CD1c-positive myeloid dendritic cell (primary cell): Measurements from ENCODE around the gene DISC1.
A peak's percentile ranks its signal among the peaks of the same experiment; 100 is the strongest.

Source experiments
- DNase-seq: peaks from one replicate; pipeline ENCODE4 v3.0.0-alpha.2; 2016; ENCODE audit errors: extremely low spot score

Gene DISC1

GRCh38 chr1:231991231-231991630 is 364.6 kb downstream of the DISC1 start:
- DNase-seq: no peak

DNA sequence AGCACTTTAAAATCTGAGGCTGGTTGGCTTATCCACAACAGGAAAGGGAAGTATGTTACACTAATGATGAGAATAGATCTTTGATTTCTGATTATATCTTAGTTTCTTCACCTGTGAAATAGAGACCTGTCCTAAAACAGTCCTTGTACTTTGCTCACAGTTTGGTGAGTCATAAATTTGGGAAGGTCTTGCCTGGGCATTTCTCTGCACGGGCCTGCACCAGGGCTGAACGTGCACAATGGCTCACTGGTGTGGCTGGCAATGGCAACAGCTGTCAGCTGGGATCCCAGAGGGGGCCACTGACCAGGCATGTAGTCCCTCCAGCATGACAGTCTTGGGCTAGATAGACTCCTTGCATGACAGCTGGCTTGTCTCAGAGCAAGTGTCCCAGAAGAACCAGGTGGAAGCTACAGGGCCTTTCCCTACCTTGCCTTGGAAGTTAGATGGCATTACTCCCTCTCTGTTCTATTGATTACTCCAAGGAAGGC is 367.4 kb downstream of the DISC1 start:
- no peak for DNase-seq

DNA sequence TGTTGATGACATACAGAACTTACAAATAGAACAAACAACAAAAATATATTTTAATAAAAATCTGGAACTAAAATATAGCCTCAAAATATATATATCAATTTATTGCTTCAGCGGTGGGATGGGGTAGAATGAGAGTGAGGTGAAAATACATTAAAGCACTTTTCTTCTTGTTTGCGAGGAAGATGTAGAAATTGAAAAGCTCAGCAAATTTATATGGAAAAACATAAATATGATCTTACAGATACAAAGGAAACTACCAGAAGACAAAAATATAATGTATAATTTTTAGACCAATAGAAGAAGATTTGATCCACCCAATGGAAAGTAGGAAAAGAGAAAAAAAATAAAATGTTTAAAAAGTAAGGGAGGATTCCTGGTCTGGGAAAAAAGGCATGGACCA is 372.2 kb downstream of the DISC1 start:
- DNase-seq: no peak

- no peak for DNase-seq
Measured at GRCh38 chr1:232005300-232005699, 378.7 kb downstream of the DISC1 start.

DNA sequence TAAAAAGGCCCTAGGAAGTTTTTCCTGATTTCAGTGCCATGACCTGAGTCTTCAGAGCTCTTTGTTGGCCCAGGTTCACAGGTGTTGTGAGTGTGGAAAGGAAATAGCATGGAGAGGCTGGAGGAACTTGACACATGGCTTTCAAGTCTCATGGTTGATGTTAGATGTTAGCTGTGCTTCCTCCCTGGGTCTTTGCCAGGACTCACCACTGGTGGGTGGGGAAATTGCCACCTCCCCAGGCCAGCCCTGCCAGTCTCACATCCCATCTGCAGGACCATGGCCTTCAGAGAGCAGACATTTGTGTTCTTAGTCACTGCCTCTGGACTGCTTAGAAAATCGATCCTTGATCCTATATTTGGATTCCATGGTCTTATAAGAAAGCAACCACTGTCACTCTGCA is 383.2 kb downstream of the DISC1 start:
- peak; percentile 33 for DNase-seq

DNA sequence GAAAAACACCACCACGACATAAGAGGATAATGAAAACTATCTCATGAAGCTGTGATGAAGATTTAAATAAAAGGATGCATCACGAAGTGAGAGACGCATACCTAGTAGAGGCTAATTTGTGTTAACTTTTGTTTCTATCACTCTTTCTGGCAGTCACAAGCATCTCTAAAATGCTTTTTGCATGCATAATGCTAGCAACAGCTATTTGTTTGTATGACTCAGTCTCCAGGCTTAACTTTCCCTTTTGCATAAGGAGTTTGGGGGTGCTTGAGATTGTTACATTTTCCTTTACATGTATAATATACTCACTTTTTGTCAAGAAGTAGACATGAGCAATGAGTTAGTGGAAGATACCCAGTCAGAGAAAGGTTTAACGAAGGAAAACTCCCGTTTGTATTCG is 385.4 kb downstream of the DISC1 start:
- DNase-seq: no peak

- peak; percentile 31 for DNase-seq
Measured at GRCh38 chr1:232012773-232013386, 386.3 kb downstream of the DISC1 start.

DNA sequence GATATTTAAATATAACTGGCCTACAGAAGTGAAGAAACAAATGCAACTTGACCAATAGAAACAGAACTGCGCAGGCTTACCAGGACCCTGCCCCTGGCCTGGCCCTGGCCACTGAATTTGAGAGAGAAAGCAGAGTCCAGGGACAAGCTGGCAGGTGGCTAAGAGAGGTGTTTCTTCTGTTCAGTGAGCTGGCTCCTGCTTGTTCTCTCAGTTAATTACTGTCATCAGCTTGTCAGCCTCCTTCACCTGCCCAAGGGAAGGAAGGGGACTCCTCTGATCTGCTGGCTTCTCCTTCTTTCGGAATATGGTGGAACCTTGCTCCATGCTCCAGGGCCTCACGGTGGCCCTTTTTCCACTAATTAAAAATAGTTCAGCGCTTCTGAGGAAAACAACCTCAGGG is 388.4 kb downstream of the DISC1 start:
- no peak for DNase-seq

DNA sequence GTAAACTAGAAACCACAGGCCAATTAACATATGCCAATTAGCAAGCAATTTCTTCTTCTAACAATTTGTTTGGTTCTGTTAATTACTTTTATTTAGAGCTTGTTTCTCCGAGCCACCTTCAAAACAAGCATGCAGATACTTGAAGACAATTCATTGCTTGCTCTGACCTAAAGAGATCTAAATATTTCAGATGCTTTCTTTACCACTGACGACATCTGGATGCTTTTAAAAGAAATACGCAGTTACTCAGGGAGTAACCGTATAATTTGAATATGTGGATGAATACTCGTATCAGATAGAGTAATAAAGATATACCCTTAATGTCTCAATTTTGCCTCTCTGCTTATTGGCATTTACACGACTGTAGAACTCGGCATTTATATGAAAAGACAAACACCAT is 390.0 kb downstream of the DISC1 start:
- no peak for DNase-seq

DNA sequence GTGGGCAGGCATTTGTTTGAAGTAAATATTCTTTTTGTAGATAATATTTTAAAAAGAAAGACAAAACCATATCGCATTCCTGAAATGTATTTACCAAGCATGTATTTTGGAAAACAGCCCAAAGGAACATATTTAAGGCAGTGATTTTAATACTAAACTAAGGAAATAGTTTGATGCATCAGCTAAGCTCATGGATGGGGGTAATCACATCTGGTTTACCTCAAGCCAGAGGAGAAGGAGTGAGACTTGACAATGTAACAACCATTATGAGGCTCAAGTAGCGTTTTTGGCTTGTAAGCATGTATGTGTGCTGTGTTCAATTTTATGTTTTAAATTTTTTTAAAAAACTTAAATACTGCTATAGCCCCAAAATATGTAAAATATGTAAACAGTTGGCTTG is 390.5 kb downstream of the DISC1 start:
- no peak for DNase-seq

- DNase-seq: no peak
Measured at GRCh38 chr1:232017759-232018158, 391.2 kb downstream of the DISC1 start.

DNA sequence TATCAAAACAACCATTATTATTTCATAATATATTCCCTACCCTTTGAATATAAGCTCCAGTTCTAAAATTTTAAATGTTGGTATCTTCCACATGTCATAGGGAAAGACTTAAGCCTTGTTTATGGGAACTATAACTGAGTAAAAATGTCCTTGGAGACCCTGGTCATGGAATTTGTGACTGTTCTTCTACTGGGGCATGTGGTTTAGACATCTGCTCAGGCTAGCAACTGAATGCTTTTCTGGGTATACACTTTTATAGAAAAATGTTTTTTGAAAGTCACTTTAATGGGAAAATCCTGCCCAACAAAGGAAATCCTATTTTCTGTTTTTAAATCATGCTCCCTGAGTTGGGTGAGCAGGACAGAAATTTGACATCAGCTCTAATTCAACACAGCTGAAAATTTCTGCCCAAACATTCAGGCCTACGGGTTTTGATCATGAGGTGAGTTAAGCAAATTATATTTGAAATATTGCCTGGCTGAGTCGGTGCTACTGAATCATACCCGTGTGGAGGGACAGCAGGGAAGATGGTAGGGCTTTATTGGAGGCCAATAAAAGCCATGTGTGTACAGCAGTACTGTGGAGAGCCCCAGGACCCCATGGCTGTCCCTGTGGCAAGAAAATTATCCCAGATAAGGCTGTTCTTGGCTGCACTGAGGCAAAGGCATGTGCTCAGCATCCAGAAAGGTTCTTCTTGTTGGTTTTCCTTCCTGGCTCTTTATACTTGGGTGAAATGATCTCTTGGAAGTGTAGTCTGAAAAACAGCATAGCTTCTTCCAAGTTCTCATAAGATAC is 391.8 kb downstream of the DISC1 start:
- DNase-seq: no peak

DNA sequence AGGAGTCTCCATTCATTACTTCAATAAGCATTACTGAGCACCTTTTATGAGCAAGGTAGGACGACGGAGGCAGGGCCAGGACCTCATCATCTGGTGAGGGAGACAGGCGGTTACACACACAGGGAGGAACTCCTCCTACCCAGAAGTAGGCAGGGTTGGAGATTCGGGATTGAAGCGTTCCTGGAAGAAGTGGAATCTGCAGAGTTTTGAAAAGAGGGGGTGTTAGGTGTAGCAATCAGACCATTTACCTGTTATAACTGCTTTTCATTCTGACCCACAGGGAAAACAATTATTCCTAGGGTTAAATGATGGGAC is 392.4 kb downstream of the DISC1 start:
- DNase-seq: no peak

- no peak for DNase-seq
Measured at GRCh38 chr1:232020352-232020751, 393.8 kb downstream of the DISC1 start.

GRCh38 chr1:232029315-232029714 is 402.7 kb downstream of the DISC1 start:
- DNase-seq: no peak

DNA sequence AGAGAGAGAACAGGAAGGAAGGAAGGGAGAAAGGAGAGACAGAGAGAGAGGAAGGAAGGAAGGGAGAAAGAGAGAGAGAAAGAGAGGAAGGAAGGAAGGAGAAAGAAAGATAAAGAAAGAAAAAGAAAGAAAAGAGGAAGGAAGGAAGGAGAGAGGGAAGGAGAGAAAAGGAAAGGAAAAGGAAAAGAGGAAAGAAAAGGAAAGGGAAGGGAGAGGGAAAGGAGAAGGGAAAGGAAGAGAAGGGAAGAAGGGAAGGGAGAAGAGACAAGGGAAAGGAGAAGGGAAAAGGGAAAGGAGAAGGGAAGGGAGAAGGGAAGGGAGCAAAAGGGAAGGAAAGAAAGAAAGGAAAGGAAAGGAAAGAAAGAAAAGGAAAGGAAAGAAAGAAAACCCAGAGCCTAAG is 404.6 kb downstream of the DISC1 start:
- DNase-seq: no peak

DNA sequence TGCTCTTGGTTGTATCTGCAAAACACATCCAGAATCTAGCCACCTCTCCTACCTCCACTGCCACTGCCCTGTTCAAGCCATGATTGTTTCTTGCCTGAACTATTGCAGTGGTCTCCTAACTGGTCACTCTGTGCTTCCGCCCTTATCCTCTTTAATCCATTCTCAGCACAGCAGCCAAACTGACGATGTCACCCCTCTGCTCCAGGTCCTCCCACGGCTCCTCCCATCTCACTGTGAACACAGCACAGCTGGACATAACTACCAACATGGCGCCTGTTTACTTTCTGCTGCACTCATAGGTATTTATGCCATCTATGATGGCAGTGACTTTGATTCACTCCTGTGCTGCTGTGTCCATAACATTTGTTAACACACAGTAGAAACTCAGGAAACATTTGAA is 406.7 kb downstream of the DISC1 start:
- no peak for DNase-seq

GRCh38 chr1:232034556-232034955 is 408.0 kb downstream of the DISC1 start:
- DNase-seq: no peak

DNA sequence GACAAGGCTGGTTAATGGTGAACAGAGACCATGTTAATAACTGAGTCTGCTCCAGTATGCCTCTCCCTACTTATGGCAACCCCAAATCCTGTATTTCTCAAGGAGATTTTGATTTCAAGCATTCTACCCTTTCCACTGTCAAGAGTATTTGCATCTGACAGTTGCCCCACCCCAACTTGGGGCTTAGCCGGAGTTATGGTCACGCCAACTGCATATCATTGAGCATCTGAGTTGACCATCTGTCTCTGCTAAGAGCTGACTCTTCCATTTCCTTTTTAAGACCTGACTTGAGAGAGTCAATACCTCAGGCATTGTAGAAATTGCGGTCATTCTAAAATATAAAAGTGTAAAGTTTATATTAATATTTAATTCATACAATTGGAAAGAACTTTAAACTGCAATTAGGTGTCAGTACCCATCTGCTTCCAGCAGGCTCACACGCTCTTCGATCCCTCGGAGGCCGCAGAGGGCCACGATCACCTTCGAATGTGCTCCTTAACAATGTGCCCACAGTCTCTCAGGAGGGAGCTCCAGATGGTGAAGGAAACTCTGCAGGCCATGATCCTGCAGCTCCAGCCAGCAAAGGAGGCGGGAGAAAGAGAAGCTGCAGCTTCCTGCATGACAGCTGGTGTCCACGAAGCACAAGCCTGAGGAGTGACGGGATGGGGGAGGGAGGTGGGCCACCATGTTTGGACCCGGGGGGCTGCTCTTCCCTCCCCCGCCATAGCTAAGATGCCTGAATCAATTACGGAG is 409.8 kb downstream of the DISC1 start:
- DNase-seq: no peak

DNA sequence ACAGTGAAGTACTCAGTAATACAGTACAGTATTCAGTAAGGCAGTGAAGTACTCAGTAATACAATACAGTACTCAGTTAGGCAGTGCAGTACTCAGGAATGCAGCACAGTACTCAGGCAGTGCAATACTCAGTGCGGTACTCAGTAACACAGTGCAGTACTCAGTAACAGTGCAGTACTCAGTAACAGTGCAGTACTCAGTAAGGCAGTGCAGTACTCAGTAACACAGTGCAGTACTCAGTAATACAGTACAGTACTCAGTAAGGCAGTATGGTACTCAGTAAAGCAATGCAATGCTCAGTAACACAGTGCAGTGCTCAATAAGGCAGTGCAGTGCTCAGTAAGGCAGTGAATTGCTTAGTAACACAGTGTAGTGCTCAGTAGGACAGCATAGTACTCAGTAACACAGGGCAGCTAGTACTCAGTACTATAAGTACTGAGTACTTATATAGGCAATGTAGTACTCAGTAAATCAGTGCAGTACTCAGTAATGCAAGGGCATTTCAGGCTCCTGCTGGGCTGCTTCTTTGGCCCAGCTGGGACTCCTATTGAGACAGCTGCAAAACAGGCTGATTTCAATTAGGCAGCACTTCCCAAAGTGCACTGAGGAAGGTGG is 411.3 kb downstream of the DISC1 start:
- DNase-seq: no peak

DNA sequence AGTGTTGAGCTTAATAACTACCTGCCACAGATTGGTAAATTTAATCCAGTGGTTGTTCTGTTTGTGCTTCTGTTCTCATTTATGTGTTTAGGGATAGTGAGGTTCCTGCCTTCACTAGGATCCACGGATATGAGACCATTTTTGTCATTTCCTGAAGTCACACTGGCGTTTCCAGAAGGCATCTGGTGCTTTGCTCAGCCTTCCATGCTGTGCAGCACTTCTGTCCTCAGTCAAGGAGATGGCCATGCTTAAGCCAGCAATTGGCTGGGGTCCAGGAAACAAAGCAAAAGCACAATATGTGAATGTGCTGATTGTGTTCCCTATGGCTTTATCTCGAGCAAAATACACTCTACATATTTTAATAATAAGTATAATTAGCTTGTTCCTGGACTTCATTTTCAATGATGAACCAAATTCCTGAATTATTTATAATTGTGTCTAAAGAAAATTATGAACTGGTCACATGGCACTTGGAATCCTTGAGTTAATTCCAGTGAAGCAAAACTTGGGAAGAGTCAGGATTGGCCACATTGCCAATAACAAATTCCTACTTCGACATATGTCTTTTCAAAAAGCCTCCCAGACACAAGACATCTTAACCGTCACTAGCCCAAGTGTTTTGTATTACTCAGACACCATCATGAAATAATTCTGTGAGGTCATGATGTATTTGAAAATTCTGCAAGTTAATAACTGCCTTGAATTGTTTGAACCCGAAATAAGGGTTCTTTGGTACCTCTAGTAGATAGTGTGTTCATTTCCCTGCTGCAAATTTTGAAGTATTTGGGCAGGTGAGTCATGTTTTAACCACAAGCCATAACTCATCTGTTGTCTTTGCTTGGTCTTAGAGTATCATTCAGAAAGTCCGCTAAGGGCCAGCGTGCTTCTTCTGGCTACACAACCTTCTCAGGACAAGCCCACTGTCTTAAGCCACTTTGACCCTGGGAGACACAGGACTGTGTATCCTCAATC is 412.4 kb downstream of the DISC1 start:
- no peak for DNase-seq
